Smooth muscle cell of the brain vasculature (primary cell): ENCODE measurements around the gene SLC38A11.
A peak's percentile ranks its signal among the peaks of the same experiment; 100 is the strongest.
"Not testable (repeated sequence)": the region's sequence is repeated elsewhere in the genome, so short reads cannot be mapped to it uniquely, and the experiment has no call there.

Source experiments
- DNase-seq: peaks from one replicate; pipeline ENCODE4 v3.0.0-alpha.2; 2012; ENCODE audit warnings: low read depth, low spot score

SLC38A11 gene, protein sequence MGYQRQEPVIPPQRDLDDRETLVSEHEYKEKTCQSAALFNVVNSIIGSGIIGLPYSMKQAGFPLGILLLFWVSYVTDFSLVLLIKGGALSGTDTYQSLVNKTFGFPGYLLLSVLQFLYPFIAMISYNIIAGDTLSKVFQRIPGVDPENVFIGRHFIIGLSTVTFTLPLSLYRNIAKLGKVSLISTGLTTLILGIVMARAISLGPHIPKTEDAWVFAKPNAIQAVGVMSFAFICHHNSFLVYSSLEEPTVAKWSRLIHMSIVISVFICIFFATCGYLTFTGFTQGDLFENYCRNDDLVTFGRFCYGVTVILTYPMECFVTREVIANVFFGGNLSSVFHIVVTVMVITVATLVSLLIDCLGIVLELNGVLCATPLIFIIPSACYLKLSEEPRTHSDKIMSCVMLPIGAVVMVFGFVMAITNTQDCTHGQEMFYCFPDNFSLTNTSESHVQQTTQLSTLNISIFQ

DNA sequence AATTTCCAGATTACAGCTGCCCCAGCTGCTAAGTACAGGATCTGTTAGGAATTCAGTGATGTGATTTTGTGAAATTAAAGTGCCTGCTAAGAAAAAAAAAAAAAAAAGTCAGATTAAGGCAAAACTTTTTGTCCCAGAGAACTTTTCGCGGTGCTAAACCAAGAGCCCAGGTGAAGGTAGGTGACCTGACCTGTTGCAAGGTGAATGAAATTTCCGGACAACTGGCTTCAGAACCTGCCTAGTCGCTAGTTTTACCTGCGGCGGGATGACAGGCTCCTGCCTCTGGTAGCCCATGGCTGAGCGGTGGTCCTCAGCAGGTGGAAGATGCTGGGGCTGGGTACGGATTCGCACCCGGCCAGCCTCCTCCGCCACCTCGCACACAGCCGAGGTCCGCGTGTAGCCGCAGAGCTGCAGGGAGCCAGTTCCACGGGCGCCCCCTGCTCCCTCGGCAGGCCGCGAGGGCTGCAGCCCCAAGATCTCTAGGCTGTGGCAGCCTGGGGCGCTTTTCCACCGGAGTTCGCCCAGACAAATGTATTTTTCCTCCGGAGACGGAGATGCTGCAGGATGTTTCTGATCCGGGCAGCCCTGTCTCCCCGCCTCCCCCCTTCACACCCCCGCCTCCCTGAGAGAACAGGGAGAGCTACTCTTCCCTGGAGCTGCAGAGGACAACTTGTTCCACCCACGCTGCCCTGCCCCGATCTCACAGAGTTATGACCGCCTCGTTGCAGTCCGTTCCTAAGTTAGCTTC, at the start of gene SLC38A11:
Gene SLC38A11 (minus strand): TSS at position 572 of the 748 bp plus-strand sequence. CDS start 278 bp downstream, at position 294.
- DNase-seq, result no peak

DNA sequence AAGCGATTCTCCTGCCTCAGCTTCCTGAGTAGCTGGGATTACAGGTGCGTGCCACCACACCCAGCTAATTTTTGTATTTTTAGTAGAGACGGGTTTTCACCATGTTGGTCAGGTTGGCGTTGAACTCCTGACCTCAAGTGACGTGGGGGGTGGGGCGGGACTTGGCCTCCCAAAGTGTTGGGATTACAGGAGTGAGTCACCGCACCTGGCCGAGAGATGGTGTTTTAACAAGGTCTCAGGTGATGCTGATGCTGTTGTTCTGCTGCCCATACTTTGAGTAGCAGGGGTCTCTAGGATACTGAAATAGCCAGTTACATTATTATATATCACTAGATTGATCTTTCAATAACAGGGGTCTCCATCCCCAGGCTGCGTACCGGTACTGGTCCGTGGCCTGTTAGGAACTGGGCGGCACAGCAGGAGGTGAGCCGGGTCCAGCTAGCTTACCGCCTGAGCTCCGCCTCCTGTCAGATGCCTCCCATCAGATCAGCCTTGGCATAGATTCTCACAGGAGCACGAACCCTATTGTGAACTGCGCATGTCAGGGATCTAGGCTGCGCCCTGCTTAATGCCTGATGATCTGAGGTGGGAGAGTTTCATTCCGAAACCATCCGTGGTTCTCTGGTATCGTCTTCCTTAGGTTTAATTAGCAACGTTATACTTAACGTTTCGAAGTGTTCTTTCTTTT, 48.3 kb upstream of the SLC38A11 start:
- no peak for DNase-seq

DNA sequence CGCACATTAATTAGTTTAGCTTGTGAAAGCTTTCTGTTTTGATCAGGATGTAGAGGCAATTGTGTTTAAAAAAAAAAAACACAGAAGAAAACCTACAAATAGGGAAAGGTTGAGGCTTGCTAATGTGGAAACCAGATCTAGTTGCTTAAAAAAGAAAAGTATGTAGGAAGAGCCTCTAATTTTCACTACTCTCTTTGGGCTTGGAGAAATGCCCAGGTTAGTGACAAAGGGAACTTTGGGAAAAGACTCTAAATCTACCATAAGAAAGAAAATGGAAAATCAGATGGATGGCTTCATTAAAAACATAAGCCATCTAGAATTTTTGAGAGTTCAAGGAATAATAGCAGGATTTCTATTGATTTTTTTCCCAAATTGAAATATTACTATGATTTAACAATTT, 47.3 kb upstream of the SLC38A11 start:
- no peak for DNase-seq

DNA sequence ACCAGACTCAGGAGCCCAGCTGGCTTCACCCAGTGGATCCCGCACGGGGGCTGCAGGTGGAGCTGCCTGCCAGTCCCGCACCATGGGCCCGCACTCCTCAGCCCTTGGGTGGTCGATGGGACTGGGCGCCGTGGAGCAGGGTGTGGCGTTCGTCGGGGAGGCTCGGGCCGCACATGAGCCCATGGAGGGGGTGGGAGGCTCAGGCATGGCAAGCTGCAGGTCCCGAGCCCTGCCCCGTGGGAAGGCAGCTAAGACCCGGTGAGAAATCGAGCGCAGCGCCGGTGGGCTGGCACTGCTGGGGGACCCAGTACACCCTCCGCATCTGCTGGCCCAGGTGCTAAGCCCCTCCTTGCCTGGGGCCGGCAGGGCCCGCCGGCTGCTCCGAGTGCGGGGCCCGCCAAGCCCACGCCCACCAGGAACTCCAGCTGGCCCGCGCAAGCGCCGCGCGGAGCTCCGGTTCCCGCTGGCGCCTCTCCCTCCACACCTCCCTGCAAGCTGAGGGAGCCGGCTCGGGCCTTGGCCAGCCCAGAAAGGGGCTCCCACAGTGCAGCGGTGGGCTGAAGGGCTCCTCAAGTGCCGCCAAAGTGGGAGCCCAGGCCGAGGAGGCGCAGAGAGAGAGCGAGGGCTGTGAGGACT, 39.5 kb upstream of the SLC38A11 start:
- not testable (repeated sequence) for DNase-seq

DNA sequence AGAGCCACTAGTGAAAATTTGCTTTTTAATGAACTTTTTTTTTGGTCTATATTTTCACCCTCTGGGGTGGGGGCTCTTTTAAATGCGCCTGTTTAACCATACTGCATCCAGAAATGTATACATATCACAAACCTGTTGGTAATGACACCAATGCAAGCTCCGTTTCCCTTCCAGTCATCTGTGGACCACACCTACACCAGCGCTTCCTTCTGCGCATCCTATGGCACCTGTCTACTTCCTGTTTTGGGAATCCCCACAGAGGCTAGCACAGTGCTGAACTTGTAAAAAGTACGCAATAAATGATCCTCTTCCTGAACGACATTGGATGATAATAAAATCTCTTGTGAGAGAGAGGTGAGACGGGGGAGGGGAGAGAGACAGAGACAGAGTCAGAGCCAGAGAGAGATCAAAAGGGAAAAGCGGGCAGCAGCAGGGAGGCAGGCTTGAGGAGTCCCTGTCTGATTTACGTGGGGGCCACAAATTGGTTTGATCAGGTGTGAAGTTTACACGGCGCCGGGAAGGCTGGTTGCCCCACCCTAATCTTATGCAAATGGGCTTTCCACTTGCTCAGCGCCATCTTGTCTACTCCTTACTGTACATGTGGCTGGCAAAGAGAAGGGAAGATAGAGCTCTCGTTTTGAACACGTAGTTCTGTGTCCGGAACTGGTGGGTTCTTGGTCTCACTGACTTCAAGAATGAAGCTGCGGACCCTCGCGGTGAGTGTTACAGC, 38.1 kb upstream of the SLC38A11 start:
- DNase-seq, result no peak

DNA sequence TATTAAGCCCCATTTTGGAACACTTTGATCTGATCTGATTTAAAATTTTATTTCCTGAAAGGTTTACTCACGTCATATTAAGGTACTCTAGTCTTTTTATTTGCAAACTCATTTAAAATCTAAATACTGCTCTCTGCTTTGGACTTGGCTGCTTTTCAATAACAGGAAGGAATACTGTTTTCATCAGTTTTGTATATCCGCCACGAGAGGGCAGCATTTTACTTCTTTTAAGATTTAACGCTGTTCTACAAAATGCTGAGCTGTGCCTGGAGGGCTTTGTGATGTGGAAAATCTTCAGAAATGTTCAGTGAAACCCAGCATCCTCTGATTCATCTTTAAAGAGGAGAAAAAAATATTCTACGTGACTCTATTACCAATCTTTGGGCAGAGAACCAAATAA, 37.5 kb upstream of the SLC38A11 start:
- peak; percentile 66 for DNase-seq

DNA sequence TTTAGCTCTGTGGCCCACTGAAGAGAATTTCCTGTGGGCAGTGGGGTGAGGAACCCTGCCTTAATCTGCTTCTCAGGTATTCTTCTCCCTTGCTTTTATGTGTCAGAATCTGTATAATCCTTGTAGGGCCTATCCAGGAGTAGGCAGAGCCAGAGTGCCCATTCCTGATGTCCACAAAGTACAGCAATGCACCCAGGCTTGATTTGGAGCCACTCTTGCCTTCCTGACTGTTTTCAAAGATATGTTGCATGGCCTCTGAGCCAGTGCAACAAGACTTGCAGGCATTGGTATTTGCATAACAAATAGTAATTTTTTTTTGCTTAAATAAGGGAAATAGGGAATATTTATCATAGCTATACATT, 36.7 kb upstream of the SLC38A11 start:
- DNase-seq, result not testable (repeated sequence)

DNA sequence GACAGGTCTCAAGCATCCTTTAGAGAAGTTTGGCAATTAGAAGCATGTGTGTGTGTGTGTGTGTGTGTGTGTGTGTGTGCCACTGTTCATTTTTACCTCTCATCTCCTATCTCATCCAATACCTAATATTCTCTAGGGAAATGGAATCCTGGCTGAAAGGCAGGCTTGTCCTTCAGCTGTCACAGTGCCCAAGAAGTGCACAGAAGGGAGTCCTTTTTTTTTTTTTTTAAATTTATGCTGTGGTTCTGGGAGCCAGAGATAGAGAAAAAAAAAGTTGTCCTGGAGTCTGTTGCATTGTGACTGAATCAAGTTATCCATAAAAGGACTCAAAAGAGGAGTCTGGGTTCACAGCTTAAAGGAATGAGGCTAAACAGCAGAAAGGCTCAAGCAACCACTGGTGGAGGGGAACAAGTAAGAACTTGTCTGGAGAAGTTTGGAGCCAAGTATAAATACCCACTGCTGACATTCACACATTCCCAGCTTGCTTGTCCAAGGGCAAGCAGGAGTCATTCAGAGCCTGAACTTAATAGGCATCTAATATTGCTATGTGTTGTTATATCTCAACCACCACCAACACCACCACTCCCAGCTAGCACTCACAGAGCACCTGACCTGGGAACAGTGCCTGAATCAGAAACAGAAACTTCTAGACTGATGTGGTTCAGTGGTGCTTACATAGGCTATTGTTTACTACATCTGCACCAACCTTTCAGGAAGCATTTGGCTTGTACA, 36.2 kb upstream of the SLC38A11 start:
- DNase-seq, result not testable (repeated sequence)

DNA sequence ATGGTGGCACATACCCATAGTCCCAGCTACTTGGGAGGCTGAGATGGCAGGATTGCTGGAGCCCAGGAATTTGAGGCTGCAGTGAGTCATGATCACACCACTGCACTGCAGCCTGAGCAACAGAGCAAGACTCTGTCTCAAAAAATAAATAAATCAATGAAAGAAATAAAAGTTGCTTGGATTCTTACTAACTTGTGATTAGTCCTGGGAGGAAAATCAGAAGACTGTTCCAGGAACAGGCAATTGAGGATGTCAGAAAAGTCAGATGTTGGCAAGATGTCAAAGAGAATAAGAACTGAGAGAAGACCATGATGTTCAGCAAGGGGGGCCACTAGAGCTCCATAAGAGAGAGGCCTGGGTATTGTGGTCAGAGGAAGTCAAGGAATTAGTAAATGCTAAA, 35.6 kb upstream of the SLC38A11 start:
- not testable (repeated sequence) for DNase-seq

DNA sequence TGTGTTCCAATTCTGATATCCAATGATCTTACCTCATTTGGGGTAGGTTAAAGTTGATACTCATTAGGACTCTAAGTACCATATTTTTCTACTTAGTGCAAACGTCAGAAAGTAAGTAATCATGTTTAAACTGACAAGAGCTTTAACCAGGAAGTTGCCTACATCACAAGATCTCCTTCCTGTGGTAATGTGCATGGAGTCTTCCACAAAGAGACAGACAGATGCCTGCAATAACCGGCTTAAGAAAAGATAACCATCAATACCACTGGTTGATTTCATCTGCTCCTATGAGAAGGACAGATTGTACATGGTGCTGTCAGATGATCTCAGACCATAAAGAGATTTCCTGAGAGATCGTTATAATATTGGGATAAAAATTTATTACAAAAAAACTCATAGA, 33.5 kb upstream of the SLC38A11 start:
- DNase-seq, result not testable (repeated sequence)

DNA sequence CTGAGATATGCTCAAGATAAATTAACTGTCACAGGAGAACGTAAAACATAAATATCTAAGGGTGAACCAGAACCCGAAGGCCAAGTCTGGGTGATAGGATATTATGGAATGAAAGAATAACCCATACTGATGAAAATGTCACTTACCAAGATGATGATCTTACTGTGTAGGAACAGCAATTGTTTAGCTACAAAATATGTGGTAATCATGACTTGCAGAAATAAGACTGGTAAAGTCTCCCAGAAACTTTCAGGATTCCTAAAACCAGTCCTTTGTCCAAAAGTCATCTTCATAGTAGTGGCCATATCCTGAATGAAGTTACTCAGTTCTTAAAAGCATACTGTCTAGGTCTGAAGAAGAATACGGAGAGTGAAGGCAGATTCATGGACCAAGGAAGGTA, 30.7 kb upstream of the SLC38A11 start:
- DNase-seq, result not testable (repeated sequence)

DNA sequence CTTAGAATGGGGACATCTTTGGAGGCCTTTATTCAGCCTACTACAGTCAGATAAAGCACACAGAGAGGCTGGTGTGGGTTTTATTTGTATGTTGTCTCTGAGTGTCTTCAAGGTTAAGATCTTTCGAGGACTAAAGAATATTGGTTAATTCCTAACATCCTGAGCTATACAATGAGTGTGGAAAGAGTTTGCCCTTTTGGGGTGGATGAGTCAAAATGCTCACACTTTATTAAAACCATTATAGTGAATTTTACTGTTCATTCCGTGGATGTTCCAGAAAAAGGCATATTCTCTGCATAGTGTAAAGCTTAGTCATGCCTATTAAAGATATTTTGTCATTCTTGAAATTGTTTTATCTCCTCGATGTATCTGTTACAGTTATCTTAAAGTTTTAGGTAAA, 29.1 kb upstream of the SLC38A11 start:
- no peak for DNase-seq

DNA sequence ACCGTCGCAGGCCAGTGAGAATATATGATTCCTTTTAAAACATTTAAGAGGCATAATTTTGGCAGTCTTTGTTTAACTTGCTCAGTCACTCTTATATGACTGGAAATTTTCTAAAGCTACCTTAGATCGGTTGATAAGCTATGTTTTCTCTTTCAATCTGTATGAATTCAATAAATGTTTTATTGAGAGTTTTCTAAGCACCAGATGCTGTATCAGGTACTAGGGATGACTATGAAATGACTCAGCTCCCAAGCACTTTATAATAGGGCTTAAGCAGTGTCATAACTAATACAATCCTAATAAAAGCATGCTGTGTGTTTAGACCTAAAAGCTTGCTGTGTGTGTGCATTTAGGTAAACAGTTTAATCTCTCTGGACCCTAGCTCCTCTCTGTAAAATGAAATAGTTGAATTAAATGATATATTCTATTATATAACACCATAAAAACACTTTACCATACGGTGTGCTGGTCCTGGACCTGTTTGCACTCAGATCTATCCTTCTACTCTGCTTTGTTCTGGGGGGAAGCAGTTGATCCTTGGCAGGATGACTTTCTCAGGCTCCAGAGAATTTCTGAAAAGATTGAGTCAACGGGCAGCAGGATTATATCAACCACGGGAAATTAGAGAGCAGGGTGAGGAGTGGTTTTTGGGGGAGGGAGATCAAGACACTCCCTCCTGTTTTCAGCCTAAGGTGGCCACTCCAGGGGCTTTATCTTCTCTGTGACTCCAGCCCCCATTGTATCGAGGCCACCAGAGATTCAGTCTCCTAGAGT, 26.1 kb upstream of the SLC38A11 start:
- DNase-seq, result no peak

DNA sequence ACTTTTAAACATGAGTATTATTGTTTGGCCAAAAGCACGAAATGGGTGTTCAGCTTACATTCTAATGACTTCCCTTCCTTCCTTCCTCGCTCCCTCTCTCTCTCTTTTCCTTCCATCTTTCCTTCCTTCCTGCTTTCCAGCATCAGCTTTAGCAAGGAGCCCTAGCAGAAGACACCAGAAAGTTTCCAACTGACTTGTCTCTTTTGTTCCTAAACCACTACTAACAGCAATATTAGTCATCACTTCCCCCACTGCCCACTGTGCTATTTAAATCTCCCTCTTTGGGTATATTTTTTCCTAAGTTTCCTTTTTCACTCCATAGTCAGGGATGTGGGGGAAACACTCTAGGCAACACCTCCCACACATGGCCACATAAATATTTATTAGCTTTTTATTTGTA, 25.4 kb upstream of the SLC38A11 start:
- not testable (repeated sequence) for DNase-seq

DNA sequence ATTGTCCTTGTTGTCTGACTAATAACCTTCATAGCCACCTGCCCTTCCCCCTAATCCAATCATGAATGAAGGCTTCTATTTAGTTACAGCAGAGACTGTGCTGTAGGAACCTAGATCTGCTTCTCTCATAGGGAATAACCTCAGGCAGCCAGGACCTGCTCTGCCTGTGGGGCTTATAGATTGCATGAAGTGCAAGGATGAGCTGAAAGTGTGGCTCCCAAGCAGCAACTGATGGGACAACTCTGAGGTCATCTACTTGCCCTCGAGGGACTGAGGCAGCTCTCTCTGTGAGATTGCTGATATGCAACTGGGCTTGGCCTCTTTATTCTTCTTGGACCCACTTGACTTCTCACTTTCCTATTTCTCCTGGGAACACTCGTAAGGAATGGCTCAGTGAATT, 23.8 kb upstream of the SLC38A11 start:
- no peak for DNase-seq

DNA sequence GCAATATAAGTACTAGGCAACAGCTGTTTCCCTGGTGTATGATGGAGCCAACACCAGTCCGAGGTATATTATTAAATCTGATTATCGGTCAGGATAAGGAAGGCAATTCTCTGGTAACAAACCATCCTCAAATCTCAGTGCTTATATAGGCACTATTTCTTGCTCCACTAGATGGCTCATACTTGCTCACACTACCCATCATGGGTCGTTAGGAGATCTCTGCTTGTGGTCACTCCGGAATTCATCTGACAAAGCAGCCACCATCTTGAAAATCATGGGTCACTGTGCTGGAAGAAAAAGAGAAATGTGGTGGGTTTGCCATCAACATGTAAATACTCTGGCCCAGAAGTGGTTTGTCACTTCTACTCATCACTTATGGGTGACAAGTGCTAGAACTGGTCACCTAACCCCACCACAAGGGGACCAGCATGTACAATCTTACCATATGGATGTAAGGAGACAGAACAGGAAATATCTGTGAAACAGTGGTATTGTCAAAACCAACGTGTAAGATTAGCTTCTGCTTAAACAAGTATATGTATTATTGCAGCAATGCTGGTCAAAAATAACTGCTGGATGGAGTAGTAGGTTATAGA, 21.6 kb upstream of the SLC38A11 start:
- DNase-seq, result not testable (repeated sequence)

DNA sequence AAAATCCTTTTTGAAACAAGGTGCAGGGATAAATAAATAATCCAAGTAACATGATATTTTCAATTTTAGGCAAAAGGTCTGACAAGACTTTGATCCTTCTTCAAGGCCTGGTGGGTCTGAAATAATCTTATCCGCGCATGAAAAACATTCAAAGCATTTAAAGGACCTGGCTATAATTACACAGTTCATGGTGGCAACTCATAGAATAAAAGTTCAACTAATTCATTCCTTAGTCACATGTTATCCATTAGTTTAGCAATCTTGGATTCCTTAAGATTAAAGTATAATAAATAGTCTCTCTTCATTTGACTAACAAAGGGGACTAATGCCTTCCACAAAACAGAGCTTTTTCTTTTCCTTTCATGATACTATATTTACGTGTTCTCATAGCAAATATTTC, 21.0 kb upstream of the SLC38A11 start:
- no peak for DNase-seq

DNA sequence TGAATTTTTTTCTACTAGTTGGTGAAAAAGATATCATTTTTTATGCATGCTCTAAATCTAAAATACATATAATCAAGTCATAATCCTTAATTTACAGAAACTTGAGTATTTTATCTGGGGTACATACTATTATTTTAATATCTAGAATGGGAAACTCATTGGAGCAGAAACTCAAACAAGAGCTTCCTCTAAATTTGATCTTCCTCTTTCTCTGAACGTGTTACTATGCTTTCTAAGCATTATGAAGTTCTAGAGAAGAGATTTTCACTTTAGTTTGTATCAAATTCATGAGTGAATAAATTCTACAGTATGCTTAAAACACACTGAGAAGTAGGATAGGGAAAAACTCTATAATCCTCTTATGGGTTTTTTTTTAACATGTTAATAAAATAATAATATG, 20.6 kb upstream of the SLC38A11 start:
- DNase-seq, result no peak

DNA sequence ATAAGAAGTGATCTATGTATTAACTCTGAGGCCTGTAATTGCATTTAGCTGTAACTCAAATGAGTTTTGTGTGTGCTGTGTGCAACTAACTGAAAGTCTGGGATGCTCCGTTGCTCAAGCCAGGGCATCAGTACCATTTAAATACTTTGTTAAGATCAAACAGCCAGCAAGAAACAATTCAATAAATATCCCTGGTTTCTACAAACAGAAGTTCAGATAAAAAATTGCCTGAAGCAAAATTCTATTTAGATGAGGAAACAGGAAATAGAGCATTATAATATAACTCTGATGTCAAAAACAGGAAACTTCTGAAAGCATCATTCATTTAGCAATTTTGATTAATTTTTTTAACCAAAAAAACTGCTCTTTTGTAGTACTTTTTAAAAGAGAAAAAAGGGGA, 18.9 kb upstream of the SLC38A11 start:
- no peak for DNase-seq
